Right lung (tissue), 5 donors: ENCODE measurements around the gene SPEF1. TPM values are rescaled to one million over a fixed set of nuclear protein-coding genes. Genes with fewer than 3 reads are reported as not detected.

Experiments
- DNase-seq, 2 donors: peaks; one replicate each; pipeline ENCODE4 v3.0.0-alpha.2; 2013
- polyA plus RNA-seq, 5 donors: library from polyadenylated mRNA; unstranded; fragments of 120-200 nt; gene quantifications; one replicate each; pipeline versions ENCODE4 v1.2.1 to v1.2.3, GENCODE V29; 2013; ENCODE audit warnings: inconsistent platforms in 1 of 5, low replicate concordance in 1 of 5; ENCODE audit not compliant: insufficient read length in 5 of 5, insufficient read depth in 1 of 5

SPEF1 gene
- polyA plus RNA-seq, 5 donors = 0.72 to 4.8 (median 2.3) TPM

GRCh38 chr20:3730803-3731672 lies 50.2 kb downstream of the SPEF1 start:
- DNase-seq = no peak

- DNase-seq = no peak
These were observed 51.3 kb downstream of the SPEF1 start for GRCh38 chr20:3729811-3730540.

DNA sequence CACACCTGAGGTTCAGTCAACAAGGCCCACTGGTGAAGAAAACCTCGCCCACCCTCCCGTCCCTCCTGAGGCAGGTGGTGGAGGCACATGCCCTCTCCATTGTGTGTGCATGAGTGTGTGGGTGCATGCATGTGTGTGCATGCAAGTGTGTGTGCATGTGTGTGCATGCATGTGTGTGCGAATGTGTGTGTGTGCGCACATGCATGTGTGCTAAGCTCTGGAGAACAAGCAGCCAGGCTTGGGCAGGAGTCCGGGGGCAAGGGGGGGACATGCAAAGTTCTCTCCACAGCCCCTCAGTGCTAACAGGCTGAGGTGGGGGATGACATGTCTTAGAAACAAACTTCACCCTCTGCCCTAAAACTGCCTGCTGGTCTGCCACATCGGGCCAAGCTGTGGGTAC lies 51.9 kb downstream of the SPEF1 start:
- DNase-seq = no peak

- DNase-seq = no peak
These were observed 52.4 kb downstream of the SPEF1 start for GRCh38 chr20:3728876-3729275.

- no peak for DNase-seq
These were observed 52.9 kb downstream of the SPEF1 start for GRCh38 chr20:3728354-3728753.

Other genes starting within 250 kb of the SPEF1 start
- gene GFRA4, start 118.0 kb downstream of the SPEF1 start, polyA plus RNA-seq = not detected
- gene ADAM33, start 99.4 kb downstream of the SPEF1 start, polyA plus RNA-seq = 10 to 100 TPM in 3 of 5 donors, 1 to 10 TPM in 2; 8.3 to 16.1 (median 10.2) TPM
- gene SIGLEC1, start 68.8 kb downstream of the SPEF1 start, polyA plus RNA-seq = 1 to 10 TPM; 1.6 to 2.9 (median 2.1) TPM
- 10 to 100 TPM; 21.2 to 34.6 (median 24.0) TPM for gene HSPA12B, start 48.8 kb downstream of the SPEF1 start, polyA plus RNA-seq
- gene ADISSP, start 13.7 kb downstream of the SPEF1 start, polyA plus RNA-seq = 10 to 100 TPM; 17.7 to 44.5 (median 23.2) TPM
- 10 to 100 TPM; 36.0 to 71.1 (median 41.9) TPM for gene CENPB, start 5.3 kb upstream of the SPEF1 start, polyA plus RNA-seq
- gene CDC25B, start 14.9 kb upstream of the SPEF1 start, polyA plus RNA-seq = 10 to 100 TPM; 47.6 to 63.6 (median 51.1) TPM
- 10 to 100 TPM in 2 of 5 donors, 1 to 10 TPM in 3; 8.6 to 12.9 (median 9.5) TPM for gene AP5S1, start 39.1 kb upstream of the SPEF1 start, polyA plus RNA-seq
- gene MAVS, start 65.4 kb upstream of the SPEF1 start, polyA plus RNA-seq = 10 to 100 TPM; 21.9 to 32.2 (median 25.7) TPM
- gene PANK2, start 107.9 kb upstream of the SPEF1 start, polyA plus RNA-seq = 10 to 100 TPM; 32.8 to 38.6 (median 37.0) TPM
- gene RNF24, start 234.1 kb upstream of the SPEF1 start, polyA plus RNA-seq = 10 to 100 TPM; 21.6 to 25.5 (median 24.4) TPM